ENCODE data around the gene SESN3. TPM values are rescaled to one million over a fixed set of nuclear protein-coding genes. Genes with fewer than 3 reads are reported as not detected.
A peak's percentile ranks its signal among the peaks of the same experiment; 100 is the strongest.

SESN3 gene
- total RNA-seq, 2 donors from 2014 or later, result 0.55 to 1.8 TPM

GRCh38 chr11:95134491-95134890 is 96.5 kb downstream of the SESN3 start:
- no peak for ATAC-seq

GRCh38 chr11:95132956-95133355 is 98.0 kb downstream of the SESN3 start:
- ATAC-seq, result no peak
- no peaks in the 10 kb centered on the region for H3K4me1 Mint-ChIP-seq (ENCODE audit: low read depth in 2 of 2)
- no peaks in the 10 kb centered on the region for H3K9me3 Mint-ChIP-seq
- no peak overlapping the region for H3K4me3 Mint-ChIP-seq
- H3K27me3 Mint-ChIP-seq, result no peaks in the 10 kb centered on the region
- no peak overlapping the region for H3K27ac Mint-ChIP-seq
- H3K36me3 Mint-ChIP-seq, result peaks cover 6% of the 10 kb centered on the region
- DNase-seq (ENCODE audit: low spot score), result no peak

More at GRCh38 chr11:95134491-95134890, 96.5 kb downstream of the SESN3 start:
- no peak overlapping the region for H3K4me3 Mint-ChIP-seq
- no peaks in the 10 kb centered on the region for H3K9me3 Mint-ChIP-seq
- H3K36me3 Mint-ChIP-seq, result peaks cover 3% of the 10 kb centered on the region
- no peak for DNase-seq (ENCODE audit: low spot score)
- no peaks in the 10 kb centered on the region for H3K27me3 Mint-ChIP-seq
- H3K4me1 Mint-ChIP-seq (ENCODE audit: low read depth in 2 of 2), result no peaks in the 10 kb centered on the region
- H3K27ac Mint-ChIP-seq, result no peak overlapping the region

DNA sequence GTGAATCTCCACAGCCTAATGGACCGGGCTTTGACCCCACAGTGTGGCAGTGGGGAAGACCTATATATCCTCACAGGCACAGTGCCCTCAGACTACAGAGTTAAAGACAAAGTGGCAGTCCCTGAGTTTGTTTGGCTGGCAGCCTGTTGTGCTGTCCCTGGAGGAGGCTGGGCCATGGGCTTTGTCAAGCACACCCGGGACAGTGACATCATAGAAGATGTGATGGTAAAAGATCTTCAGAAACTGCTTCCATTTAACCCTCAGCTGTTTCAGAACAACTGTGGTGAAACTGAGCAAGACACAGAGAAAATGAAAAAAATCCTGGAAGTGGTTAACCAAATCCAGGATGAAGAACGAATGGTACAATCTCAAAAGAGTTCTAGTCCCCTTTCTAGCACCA is 102.4 kb downstream of the SESN3 start:
- Mint-ChIP-seq H3K9me3 (no peaks in the 10 kb centered on the region), H3K4me1 (ENCODE audit: low read depth in 2 of 2) (peaks cover 0 to 4% of the 10 kb centered on the region in 2 donors), H3K27me3 (no peaks in the 10 kb centered on the region), H3K27ac (no peak overlapping the region), H3K4me3 (no peak overlapping the region), H3K36me3 (peaks cover 6% of the 10 kb centered on the region)
- DNase-seq (ENCODE audit: low spot score), result no peak
- ATAC-seq, result no peak

DNA sequence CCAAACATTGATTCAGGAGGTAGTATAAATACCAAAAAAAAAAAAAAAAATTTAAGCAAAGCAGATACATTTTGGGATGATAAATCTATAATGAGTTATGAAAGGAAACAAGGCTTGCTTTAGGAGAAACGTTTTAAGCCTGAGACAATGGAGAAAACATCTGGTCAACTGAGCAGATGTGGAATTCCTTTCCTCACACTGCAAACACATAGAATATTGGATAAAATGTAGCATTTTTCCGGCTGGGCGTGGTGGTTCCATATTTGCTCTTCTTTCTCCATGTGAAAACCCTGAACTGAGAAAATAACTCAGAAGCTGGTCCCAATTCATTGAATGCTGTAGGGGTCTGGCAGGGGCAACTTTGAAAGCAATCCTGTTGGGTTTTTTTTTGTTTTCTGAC is 107.4 kb downstream of the SESN3 start:
- DNase-seq (ENCODE audit: low spot score) (no peak), ATAC-seq (no peak)
- Mint-ChIP-seq H3K36me3 (no peaks in the 10 kb centered on the region), H3K9me3 (no peaks in the 10 kb centered on the region), H3K27me3 (no peaks in the 10 kb centered on the region), H3K27ac (no peak overlapping the region), H3K4me1 (ENCODE audit: low read depth in 2 of 2) (peaks cover 0 to 12% of the 10 kb centered on the region in 2 donors), H3K4me3 (no peak overlapping the region)

GRCh38 chr11:95121698-95122097 is 109.3 kb downstream of the SESN3 start:
- Mint-ChIP-seq H3K36me3 (no peaks in the 10 kb centered on the region), H3K9me3 (no peaks in the 10 kb centered on the region), H3K27me3 (no peaks in the 10 kb centered on the region), H3K4me1 (ENCODE audit: low read depth in 2 of 2) (peaks cover 0 to 17% of the 10 kb centered on the region in 2 donors), H3K4me3 (no peak overlapping the region), H3K27ac (no peak overlapping the region)
- ATAC-seq (no peak), DNase-seq (ENCODE audit: low spot score) (no peak)

DNA sequence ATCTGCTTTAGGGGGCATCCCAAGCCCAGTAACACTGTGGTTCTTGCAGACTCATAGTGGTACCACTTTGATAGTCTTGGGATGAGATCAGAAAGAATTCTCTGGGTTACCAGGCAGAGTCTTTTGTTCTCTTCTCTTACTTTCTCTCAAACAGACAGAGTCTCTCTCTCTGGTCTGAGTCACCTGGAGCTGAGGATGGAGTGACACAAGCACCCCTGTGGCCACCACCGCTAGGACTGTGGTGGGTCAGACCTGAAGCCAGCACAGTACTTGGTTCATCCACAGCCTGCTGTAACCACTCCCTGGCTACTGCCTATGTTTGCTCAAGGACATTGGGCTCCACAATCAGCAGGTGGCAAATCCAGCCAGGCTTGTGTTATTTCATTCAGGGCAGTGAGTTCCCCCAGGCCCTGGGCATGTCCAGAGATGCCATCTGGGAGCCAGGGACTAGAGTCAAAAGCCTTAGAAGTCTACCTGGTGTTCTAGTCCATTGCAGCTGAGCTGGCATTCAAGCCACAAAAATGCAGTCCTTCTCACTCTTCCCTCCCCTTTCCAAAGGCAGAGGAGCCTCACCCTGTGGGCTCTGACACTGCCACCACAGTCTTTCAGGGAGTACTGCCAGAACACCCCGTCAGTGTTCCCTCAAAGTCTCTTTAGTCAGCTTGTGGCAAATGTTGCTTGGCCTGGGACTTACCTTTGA is 111.5 kb downstream of the SESN3 start:
- ATAC-seq (peak in 1 of 2 donors; percentile 77), DNase-seq (ENCODE audit: low spot score) (no peak)
- H3K9me3 Mint-ChIP-seq, result no peaks in the 10 kb centered on the region
- H3K27ac Mint-ChIP-seq, result no peak overlapping the region
- H3K36me3 Mint-ChIP-seq, result no peaks in the 10 kb centered on the region
- H3K4me3 Mint-ChIP-seq, result no peak overlapping the region
- no peaks in the 10 kb centered on the region for H3K27me3 Mint-ChIP-seq
- peaks cover 0 to 12% of the 10 kb centered on the region in 2 donors for H3K4me1 Mint-ChIP-seq (ENCODE audit: low read depth in 2 of 2)

GRCh38 chr11:95115597-95115996 is 115.4 kb downstream of the SESN3 start:
- no peaks in the 10 kb centered on the region for H3K27me3 Mint-ChIP-seq
- peaks cover 10 to 16% of the 10 kb centered on the region in 2 donors for H3K4me1 Mint-ChIP-seq (ENCODE audit: low read depth in 2 of 2)
- no peaks in the 10 kb centered on the region for H3K36me3 Mint-ChIP-seq
- no peak overlapping the region for H3K27ac Mint-ChIP-seq
- H3K4me3 Mint-ChIP-seq, result no peak overlapping the region
- no peaks in the 10 kb centered on the region for H3K9me3 Mint-ChIP-seq
- ATAC-seq (no peak), DNase-seq (ENCODE audit: low spot score) (no peak)

Other genes with a start within 250 kb of the SESN3 start
- not detected for gene KDM4E, start 205.9 kb downstream of the SESN3 start, total RNA-seq
- gene KDM4F, start 181.8 kb downstream of the SESN3 start, total RNA-seq, result not detected
- 10 to 100 TPM; 29.4 to 44.3 TPM for gene SRSF8, start 164.3 kb downstream of the SESN3 start, total RNA-seq
- gene ENDOD1, start 141.4 kb downstream of the SESN3 start, total RNA-seq, result 1 to 10 TPM; 8.4 to 9.3 TPM

Measured in natural killer cell treated with Interleukin-12 subunit alpha and Interleukin-12 subunit beta and Interleukin-15 and Interleukin-18, amount 100 ng/mL, for 72 hours (primary cell).